GM12892 (cell line): ENCODE measurements around the gene DPYSL3.

Source experiments
- POLR2A ChIP-seq: IDR thresholded peaks from 2 replicates; pipeline ENCODE4 v1.6.1; 2011; ENCODE audit warnings: low read depth, low read length, control low read depth
- POLR2AphosphoS5 ChIP-seq: IDR thresholded peaks from 2 replicates; pipeline ENCODE4 v1.6.1; 2011; ENCODE audit warnings: low read depth, low read length, control low read depth

DNA sequence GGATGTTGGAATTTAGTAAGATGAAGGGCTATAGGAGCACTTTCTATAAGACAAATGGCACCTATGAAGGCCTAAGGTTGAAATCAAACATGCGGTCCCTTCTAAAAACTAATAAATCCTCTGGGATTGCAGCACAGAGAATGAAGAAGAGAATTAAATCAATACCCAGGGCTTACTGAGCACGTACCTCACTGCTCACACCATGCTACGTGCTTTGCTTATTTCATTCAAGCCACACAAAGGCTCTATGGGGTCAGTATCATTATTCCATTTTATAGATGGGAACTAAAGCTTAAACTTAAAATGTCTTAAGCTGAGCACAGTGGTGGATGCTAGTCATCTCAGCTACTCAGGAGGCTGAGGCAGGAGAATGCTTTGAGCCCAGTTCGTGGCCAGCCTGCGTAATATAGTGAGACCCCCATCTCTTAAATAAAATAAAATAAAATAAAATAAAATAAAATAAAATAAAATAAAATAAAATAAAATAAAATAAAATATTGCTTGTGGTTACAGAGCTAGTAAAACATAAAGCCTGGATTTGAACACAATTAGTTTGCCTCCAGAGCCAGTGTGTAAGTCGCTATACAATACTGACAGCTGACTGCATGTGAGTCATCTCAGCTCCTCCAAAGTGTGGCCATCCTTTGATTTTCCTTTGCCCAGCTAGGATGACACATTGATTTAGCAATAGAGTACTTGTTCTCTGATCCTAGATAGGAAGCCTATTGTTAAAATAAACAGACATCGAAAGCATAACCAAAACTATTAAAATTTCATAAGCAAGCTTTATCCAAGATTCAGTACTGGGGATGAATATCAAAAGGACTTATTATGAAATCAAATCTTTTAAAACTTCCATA lies 20.9 kb upstream of the DPYSL3 start:
- no peak for TF ChIP-seq POLR2AphosphoS5
- no peak for TF ChIP-seq POLR2A
